K562 (cell line): ENCODE results near the gene UQCC5. TPM values are rescaled to one million over a fixed set of nuclear protein-coding genes. Genes with fewer than 3 reads are reported as not detected.

Experiments used
- ATAC-seq: fragments of 200-7000 bp; cut with Tn5 transposase; 3 replicates; pipeline ENCODE4 v1.9.1; 2020; ENCODE audit warnings: moderate library complexity
- BruUV-seq: library from RNA; stranded (reverse); fragments of 400-500 nt; replicated peaks from 2 replicates; lab custom pipeline; 2021; lab: Mats Ljungman, UMichigan
- CTCF ChIA-PET: fragments of 300-600 bp; formaldehyde crosslinking; extraction: SDS; loops from one replicate; lab custom pipeline; 2021; ENCODE audit warnings: low intra/inter-chr PET ratio; lab: Yijun Ruan, JAX
- POLR2A ChIA-PET: fragments of 300-600, 350-650 bp; sonication (Branson Sonifier 250); formaldehyde crosslinking; extraction: SDS; loops from one replicate; lab custom pipeline; 2021; ENCODE audit warnings: antibody characterized with exemption, inconsistent platforms; lab: Yijun Ruan, JAX
- DNase-seq, 4 experiments: peaks; one replicate each; pipeline versions ENCODE4 v3.0.0 to v3.0.0-alpha.2; 2011 to 2018; ENCODE audit warnings: low spot score in 3 of 4, mixed read lengths in 3 of 4; ENCODE audit errors: extremely low read depth in 1 of 4
- FAIRE-seq: peaks from 2 replicates; lab custom pipeline; 2011; peaks lifted over from hg19 to GRCh38; lab: Jason Lieb, UNC
- H2AFZ ChIP-seq: 2 replicates; pipeline ENCODE4 v1.6.0; 2011; ENCODE audit warnings: low read depth, low read length, control low read depth, inconsistent platforms
- H3K27ac ChIP-seq: fragments of 200-600 bp; 3 replicates; pipeline ENCODE4 v1.8.0; 2011; ENCODE audit warnings: low read depth, mild to moderate bottlenecking, control low read depth, inconsistent platforms, low read length, moderate library complexity, mixed read lengths; ENCODE audit errors: extremely low read depth
- H3K27me3 ChIP-seq, 2 experiments: fragments of 300-600 bp in 1 of 2; 2 replicates in 1 of 2; 3 replicates in 1 of 2; pipeline versions ENCODE4 v1.6.0 to v1.8.0; 2011; ENCODE audit warnings: inconsistent platforms in 2 of 2, low read length in 2 of 2, mild to moderate bottlenecking in 1 of 2, mixed read lengths in 1 of 2, moderate library complexity in 1 of 2; ENCODE audit not compliant: control insufficient read depth in 2 of 2, insufficient read depth in 2 of 2
- H3K36me3 ChIP-seq: fragments of 300-600 bp; 3 replicates; pipeline ENCODE4 v1.8.0; 2011; ENCODE audit warnings: mild to moderate bottlenecking, low read length, inconsistent platforms; ENCODE audit not compliant: control insufficient read depth, insufficient read depth
- H3K4me1 ChIP-seq, 2 experiments: fragments of 200-600 bp in 1 of 2; replicated peaks in 1 of 2; 2 replicates in 1 of 2; 3 replicates in 1 of 2; pipeline versions ENCODE4 v1.5.1 to v1.8.0; 2011; ENCODE audit warnings: inconsistent platforms in 2 of 2, low read length in 2 of 2, mild to moderate bottlenecking in 1 of 2, mixed read lengths in 1 of 2, moderate library complexity in 1 of 2; ENCODE audit not compliant: control insufficient read depth in 2 of 2, insufficient read depth in 2 of 2
- H3K4me2 ChIP-seq: 2 replicates; pipeline ENCODE4 v1.6.1; 2011; ENCODE audit warnings: low read length, control low read depth, inconsistent platforms, mixed read lengths; ENCODE audit not compliant: insufficient read depth
- H3K4me3 ChIP-seq: fragments of 200-600 bp; sonication (generic), shearing (Covaris generic); 2 replicates; pipeline ENCODE4 v1.5.1; 2016; ENCODE audit warnings: control low read depth, inconsistent platforms
- H3K79me2 ChIP-seq: fragments of 200-600 bp; 3 replicates; pipeline ENCODE4 v1.8.0; 2011; ENCODE audit warnings: low read length, inconsistent platforms; ENCODE audit not compliant: control insufficient read depth, insufficient read depth
- H3K9ac ChIP-seq, 2 experiments: 2 replicates each; pipeline versions ENCODE4 v1.6.0 to v1.6.1; 2011; ENCODE audit warnings: low read depth in 2 of 2, low read length in 2 of 2, control low read depth in 1 of 2, inconsistent platforms in 1 of 2, mild to moderate bottlenecking in 1 of 2, mixed read lengths in 1 of 2; ENCODE audit not compliant: insufficient read depth in 1 of 2
- H3K9me1 ChIP-seq: one replicate; pipeline ENCODE4 v1.6.0; 2011; ENCODE audit warnings: inconsistent platforms, mild to moderate bottlenecking, low read length, moderate library complexity; ENCODE audit not compliant: control insufficient read depth, insufficient read depth
- H3K9me3 ChIP-seq: replicated peaks from 2 replicates; pipeline ENCODE4 v1.5.1; 2011; ENCODE audit warnings: low read depth, low read length, inconsistent platforms; ENCODE audit not compliant: control insufficient read depth, insufficient read depth
- H4K20me1 ChIP-seq: replicated peaks from 2 replicates; pipeline ENCODE4 v1.6.1; 2011; ENCODE audit warnings: low read length, inconsistent platforms, mixed read lengths; ENCODE audit not compliant: control insufficient read depth, insufficient read depth
- TAF7 ChIP-seq: fragments of 450-650 bp; IDR thresholded peaks from 2 replicates; pipeline ENCODE4 v1.6.1; 2016; ENCODE audit warnings: missing genetic modification characterization, missing compliant biosample characterization
- WGBS: fragments of 100-300 bp; shearing (Covaris generic); methylation state at CpG from one replicate; pipeline ENCODE4 v1.1.6; 2016; ENCODE audit warnings: low coverage, mixed read lengths; ENCODE audit not compliant: insufficient coverage; ENCODE audit errors: missing lambda C conversion rate; 5-methylcytosine and 5-hydroxymethylcytosine counted together
- in situ Hi-C: fragments of 300-500 bp; cut with MboI; formaldehyde crosslinking; loops from 4 replicates; pipeline ENCODE4 v1.15.0; 2018; ENCODE audit warnings: inconsistent platforms, mixed read lengths
- intact Hi-C: fragments of 100-400 bp; cut with micrococcal nuclease; formaldehyde crosslinking; loops from 2 replicates; pipeline ENCODE4 v1.14.2; 2022
- polyA plus RNA-seq, 8 experiments: library from polyadenylated mRNA; depleted of rRNA in 4 of 8; stranded (reverse) in 5 of 8; unstranded in 3 of 8; fragments of >200 nt; fragmentation: Nextera tagmentation in 2 of 8; fragmentation: Illumina TruSeq in 1 of 8; extraction: Ambion mirVana in 2 of 8; extraction: Trizol in 1 of 8; gene quantifications; 2 replicates each; pipeline versions ENCODE4 v1.2.1 to v1.2.3, GENCODE V29; 2011 to 2014; ENCODE audit warnings: inconsistent platforms in 1 of 8, missing spikeins in 1 of 8
- total RNA-seq, 7 experiments: library from RNA; depleted of rRNA in 6 of 7; stranded (reverse); fragments of >200 nt in 6 of 7; fragmentation: Illumina TruSeq in 2 of 7; extraction: Trizol in 2 of 7; gene quantifications; 2 replicates each; pipeline versions ENCODE4 v1.2.1 to v1.2.3, GENCODE V29; 2011 to 2021; ENCODE audit warnings: low replicate concordance in 1 of 7
- TF ChIP-seq, protein P1 (sequence below), 3 experiments: fragments of 200-800 bp in 1 of 3; sonication (Bioruptor generic) in 1 of 3; sonication (generic) in 1 of 3; formaldehyde crosslinking in 1 of 3; IDR thresholded peaks; 2 replicates each; pipeline versions ENCODE4 v1.6.1 to v1.8.0; 2016 to 2022; ENCODE audit warnings: mild to moderate bottlenecking in 2 of 3, missing compliant biosample characterization in 2 of 3, missing genetic modification characterization in 2 of 3, missing genetic modification reagents in 1 of 3
- TF ChIP-seq, protein P2 (sequence below): sonication (generic); formaldehyde crosslinking; IDR thresholded peaks from 2 replicates; pipeline ENCODE4 v1.8.0; 2022; ENCODE audit warnings: missing genetic modification reagents, mild to moderate bottlenecking, moderate library complexity, borderline replicate concordance

Gene UQCC5
- total and polyA plus RNA-seq, 9 of the 15 experiments (the other 6 are each of a cell fraction or from before 2014, with no cell fraction given), result 10.2 to 55.4 (median 33.8) TPM

DNA sequence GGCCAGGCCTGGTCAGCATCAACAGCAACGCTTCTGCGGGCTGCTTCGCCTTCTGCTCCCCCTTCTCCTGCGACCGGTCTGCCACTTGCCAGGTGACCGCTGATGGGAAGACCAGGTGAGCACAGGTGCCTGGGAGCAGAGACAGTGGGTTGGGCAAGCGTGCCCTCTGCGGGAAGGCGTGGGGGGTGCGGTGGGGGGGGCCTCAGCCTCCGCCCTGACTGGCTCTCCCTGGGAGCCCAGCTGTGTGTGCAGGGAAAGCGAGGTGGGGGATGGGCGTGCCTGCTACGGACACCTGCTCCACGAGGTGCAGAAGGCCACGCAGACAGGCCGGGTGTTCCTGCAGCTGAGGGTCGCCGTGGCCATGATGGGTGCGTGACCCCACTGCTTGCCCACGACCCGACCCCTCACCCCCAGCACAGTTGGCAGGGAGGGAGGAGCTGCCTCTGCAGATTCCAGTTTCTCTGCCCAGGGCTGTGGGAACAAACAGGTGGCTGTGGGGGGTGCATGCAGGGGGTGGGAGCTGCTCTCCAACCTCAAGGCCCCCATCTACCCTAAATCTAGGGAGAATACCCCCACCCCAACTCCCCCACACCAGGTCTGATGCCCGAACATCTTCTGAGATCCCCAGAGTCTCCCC is 32.5 kb upstream of the UQCC5 start:
- Histone ChIP-seq H3K36me3 (no peaks in the 10 kb centered on the region), H3K9me1 (no peaks in the 10 kb centered on the region), H4K20me1 (no peaks in the 10 kb centered on the region), H3K4me2 (no peak overlapping the region), H3K4me1 (peaks cover 0 to 42% of the 10 kb centered on the region in 2 experiments; a peak in 2 of 5 replicates), H3K9me3 (no peaks in the 10 kb centered on the region), H3K27ac (no peak overlapping the region), H3K79me2 (no peaks in the 10 kb centered on the region), H3K4me3 (no peak overlapping the region), H3K27me3 (no peaks in the 10 kb centered on the region), H3K9ac (no peak overlapping the region), H2AFZ (no peak overlapping the region)
- no peak for TF ChIP-seq TAF7 (tag)
- TF ChIP-seq, protein P1, sequence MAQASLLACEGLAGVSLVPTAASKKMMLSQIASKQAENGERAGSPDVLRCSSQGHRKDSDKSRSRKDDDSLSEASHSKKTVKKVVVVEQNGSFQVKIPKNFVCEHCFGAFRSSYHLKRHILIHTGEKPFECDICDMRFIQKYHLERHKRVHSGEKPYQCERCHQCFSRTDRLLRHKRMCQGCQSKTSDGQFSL (CRISPR knock-in tag; IDR thresholded peaks at IDR 0.05), result peak; percentile 86
- TF ChIP-seq, protein P1 (tag; IDR thresholded peaks at IDR 0.05), result 0 out of 4 replicates have a peak, but pooled peaks of 1 of the 2 experiments have one; percentile 50
- TF ChIP-seq, protein P2, sequence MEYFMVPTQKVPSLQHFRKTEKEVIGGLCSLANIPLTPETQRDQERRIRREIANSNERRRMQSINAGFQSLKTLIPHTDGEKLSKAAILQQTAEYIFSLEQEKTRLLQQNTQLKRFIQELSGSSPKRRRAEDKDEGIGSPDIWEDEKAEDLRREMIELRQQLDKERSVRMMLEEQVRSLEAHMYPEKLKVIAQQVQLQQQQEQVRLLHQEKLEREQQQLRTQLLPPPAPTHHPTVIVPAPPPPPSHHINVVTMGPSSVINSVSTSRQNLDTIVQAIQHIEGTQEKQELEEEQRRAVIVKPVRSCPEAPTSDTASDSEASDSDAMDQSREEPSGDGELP (CRISPR knock-in tag), result peak; percentile 41; the same call in 1 of the 2 replicates
- FAIRE-seq (no peak), DNase-seq (peak in 2 of 4 experiments; percentile 43 to 45), ATAC-seq (no peak)
- in situ Hi-C loops, result no loop called here
- intact Hi-C loops, result no loop called here
- 32% methylated on average over 7 of the region's 23 CpGs for WGBS
- no TSS peak for BruUV-seq
- POLR2A ChIA-PET, result interaction anchor here (1.5 kb wide), 1 partner anchor 22 kb away, joined by 5 read pairs; no protein-coding TSS in a partner anchor
- CTCF ChIA-PET, result no interaction called here
